ENCODE results near the gene OR6K6.
A peak's percentile ranks its signal among the peaks of the same experiment; 100 is the strongest.

Gene OR6K6, protein sequence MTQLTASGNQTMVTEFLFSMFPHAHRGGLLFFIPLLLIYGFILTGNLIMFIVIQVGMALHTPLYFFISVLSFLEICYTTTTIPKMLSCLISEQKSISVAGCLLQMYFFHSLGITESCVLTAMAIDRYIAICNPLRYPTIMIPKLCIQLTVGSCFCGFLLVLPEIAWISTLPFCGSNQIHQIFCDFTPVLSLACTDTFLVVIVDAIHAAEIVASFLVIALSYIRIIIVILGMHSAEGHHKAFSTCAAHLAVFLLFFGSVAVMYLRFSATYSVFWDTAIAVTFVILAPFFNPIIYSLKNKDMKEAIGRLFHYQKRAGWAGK

DNA sequence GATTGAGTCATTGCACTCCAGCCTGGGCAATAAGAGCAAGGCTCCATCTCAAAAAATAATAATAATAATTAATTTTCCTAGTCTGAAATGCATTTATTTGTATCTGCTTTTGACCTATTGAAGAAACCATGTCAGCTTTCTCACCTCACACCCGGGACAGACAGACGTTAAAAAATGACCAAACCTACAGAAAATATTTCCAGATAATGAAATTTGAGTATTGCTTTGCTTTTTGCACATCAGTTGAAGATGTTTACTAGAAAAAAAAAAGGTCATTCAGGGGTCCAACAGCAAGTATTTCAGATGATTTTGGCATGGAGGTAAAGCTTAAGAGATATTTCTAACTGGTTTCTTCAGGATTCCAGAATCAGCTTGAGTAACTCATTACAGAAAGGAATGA is at the start of gene OR6K6:
OR6K6 (plus strand) TSS at position 301 of the 400 bp plus-strand sequence. CDS start 168 bp downstream, outside the sequence.
- H3K36me3 Mint-ChIP-seq, result no peaks in the 10 kb centered on the region
- DNase-seq (ENCODE audit: low spot score in 2 of 2) (no peak), ATAC-seq (no peak)
- H3K4me3 Mint-ChIP-seq, result no peak within 1 kb of the TSS
- no peak within 1 kb of the TSS for H3K27ac Mint-ChIP-seq
- H3K4me1 Mint-ChIP-seq, result no peaks in the 10 kb centered on the region
- H3K9me3 Mint-ChIP-seq, result no peaks in the 10 kb centered on the region

- ATAC-seq, result no peak
- H3K9me3 Mint-ChIP-seq, result no peaks in the 10 kb centered on the region
- DNase-seq (ENCODE audit: low spot score in 2 of 2), result no peak
Measured at GRCh38 chr1:158706096-158706495, 48.4 kb upstream of the OR6K6 start.

GRCh38 chr1:158711098-158711497 is 43.4 kb upstream of the OR6K6 start:
- ATAC-seq (no peak), DNase-seq (ENCODE audit: low spot score in 2 of 2) (no peak)
- H3K4me1 Mint-ChIP-seq, result no peaks in the 10 kb centered on the region
- H3K9me3 Mint-ChIP-seq, result no peaks in the 10 kb centered on the region
- H3K36me3 Mint-ChIP-seq, result no peaks in the 10 kb centered on the region
- no peak overlapping the region for H3K4me3 Mint-ChIP-seq
- H3K27ac Mint-ChIP-seq, result no peak overlapping the region

More at GRCh38 chr1:158706096-158706495, 48.4 kb upstream of the OR6K6 start:
- no peaks in the 10 kb centered on the region for H3K36me3 Mint-ChIP-seq
- no peak overlapping the region for H3K4me3 Mint-ChIP-seq
- H3K27ac Mint-ChIP-seq, result no peak overlapping the region
- H3K4me1 Mint-ChIP-seq, result no peaks in the 10 kb centered on the region

- ATAC-seq, result no peak
- DNase-seq (ENCODE audit: low spot score in 2 of 2), result no peak
- no peak overlapping the region for H3K4me3 Mint-ChIP-seq
- H3K9me3 Mint-ChIP-seq, result no peaks in the 10 kb centered on the region
- H3K4me1 Mint-ChIP-seq, result no peaks in the 10 kb centered on the region
- no peaks in the 10 kb centered on the region for H3K36me3 Mint-ChIP-seq
- H3K27ac Mint-ChIP-seq, result no peak overlapping the region
Measured at GRCh38 chr1:158714754-158715153, 39.8 kb upstream of the OR6K6 start.

- Mint-ChIP-seq H3K9me3 (no peaks in the 10 kb centered on the region), H3K36me3 (no peaks in the 10 kb centered on the region), H3K27ac (no peak overlapping the region), H3K4me1 (no peaks in the 10 kb centered on the region), H3K4me3 (no peak overlapping the region)
- ATAC-seq, result peak; percentile 75
- DNase-seq (ENCODE audit: low spot score in 2 of 2), result no peak
Measured at GRCh38 chr1:158716335-158716734, 38.2 kb upstream of the OR6K6 start.

DNA sequence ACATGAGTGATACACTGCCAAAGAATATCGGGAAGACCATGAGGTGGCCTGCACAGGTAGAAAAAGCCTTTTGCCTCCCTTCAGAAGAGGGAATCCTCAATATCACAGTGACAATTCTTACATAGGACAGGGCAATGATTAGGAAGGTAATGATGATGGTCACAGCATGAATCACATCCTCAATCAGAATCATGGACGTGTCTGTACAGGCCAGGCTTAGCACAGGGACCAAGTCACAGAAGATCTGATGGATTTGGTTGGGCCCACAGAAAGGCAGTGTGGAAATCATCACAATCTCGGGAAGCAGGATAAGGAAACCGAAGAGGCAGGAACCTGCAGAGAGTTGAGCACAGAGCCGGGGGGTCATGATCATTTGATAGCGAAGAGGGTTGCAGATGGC is 37.2 kb upstream of the OR6K6 start:
- ATAC-seq (no peak), DNase-seq (ENCODE audit: low spot score in 2 of 2) (no peak)
- Mint-ChIP-seq H3K9me3 (no peaks in the 10 kb centered on the region), H3K4me3 (no peak overlapping the region), H3K4me1 (no peaks in the 10 kb centered on the region), H3K27ac (no peak overlapping the region), H3K36me3 (no peaks in the 10 kb centered on the region)

- Mint-ChIP-seq H3K9me3 (no peaks in the 10 kb centered on the region), H3K36me3 (no peaks in the 10 kb centered on the region), H3K27ac (no peak overlapping the region), H3K4me1 (no peaks in the 10 kb centered on the region), H3K4me3 (no peak overlapping the region)
- DNase-seq (ENCODE audit: low spot score in 2 of 2), result no peak
- no peak for ATAC-seq
Measured at GRCh38 chr1:158719664-158720063, 34.9 kb upstream of the OR6K6 start.

GRCh38 chr1:158720620-158721019 is 33.9 kb upstream of the OR6K6 start, which contains the start of gene OR6K3:
TSS of gene OR6K3 (minus strand) at chr1:158720720. CDS start at chr1:158718115, 2,605 bp downstream.
- H3K9me3 Mint-ChIP-seq, result no peaks in the 10 kb centered on the region

DNA sequence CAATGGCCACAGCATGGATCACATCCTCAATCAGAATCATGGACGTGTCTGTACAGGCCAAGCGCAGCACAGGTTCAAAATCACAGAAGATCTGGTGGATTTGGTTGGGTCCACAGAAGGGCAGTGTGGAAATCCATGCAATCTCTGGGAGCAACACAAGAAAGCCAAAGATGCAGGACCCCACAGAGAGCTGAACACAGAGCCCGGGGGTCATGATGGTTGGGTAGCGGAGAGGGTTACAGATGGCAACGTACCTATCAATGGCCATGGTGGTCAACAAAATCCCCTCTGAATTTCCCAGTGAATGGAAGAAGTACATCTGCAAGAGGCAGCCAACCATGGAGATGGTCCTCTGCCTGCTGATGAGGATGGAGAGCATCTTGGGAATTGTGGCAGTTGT is 30.1 kb upstream of the OR6K6 start:
- Mint-ChIP-seq H3K9me3 (no peaks in the 10 kb centered on the region), H3K4me3 (no peak overlapping the region), H3K4me1 (no peaks in the 10 kb centered on the region), H3K27ac (no peak overlapping the region), H3K36me3 (no peaks in the 10 kb centered on the region)
- no peak for ATAC-seq
- DNase-seq (ENCODE audit: low spot score in 2 of 2), result no peak

More at GRCh38 chr1:158720620-158721019, 33.9 kb upstream of the OR6K6 start, which contains the start of gene OR6K3:
- H3K4me3 Mint-ChIP-seq, result no peak within 1 kb of the TSS
- no peak within 1 kb of the TSS for H3K27ac Mint-ChIP-seq
- no peaks in the 10 kb centered on the region for H3K4me1 Mint-ChIP-seq
- ATAC-seq (no peak), DNase-seq (ENCODE audit: low spot score in 2 of 2) (no peak)
- H3K36me3 Mint-ChIP-seq, result no peaks in the 10 kb centered on the region

DNA sequence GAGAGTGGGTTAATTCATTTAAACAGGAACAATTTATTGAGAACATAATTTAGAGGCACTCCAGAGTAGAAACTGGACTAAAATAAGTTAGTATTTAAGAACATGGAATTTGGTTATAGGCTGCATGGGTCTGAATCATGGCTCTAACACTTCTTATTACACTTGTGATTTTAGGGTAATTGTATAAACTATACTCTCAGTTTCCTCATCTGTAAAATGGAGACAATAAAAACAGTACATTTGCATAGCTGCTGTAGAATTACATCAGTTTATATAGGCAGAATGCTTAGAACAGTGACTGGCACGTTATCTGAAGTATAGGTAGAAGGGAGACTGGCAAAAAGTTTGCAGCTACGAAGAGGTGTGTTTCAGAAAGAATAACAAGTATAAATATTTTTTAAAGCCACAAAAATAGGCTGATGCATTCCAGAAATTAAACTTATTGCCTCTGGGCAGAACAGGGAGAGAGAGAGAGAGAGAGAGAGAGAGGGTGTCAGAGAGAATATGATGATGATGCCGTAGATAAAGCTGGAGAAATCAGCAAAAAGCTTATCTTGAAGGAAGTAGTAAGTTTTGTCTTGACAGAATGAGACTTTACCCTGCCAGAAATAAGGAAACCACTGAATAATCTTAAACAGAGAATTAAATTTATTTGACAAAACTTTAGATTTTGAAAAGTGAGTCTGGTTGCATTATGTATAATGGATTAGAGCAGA is 25.9 kb upstream of the OR6K6 start:
- ATAC-seq, result no peak
- Mint-ChIP-seq H3K36me3 (no peaks in the 10 kb centered on the region), H3K9me3 (no peaks in the 10 kb centered on the region), H3K4me3 (no peak overlapping the region), H3K4me1 (no peaks in the 10 kb centered on the region), H3K27ac (no peak overlapping the region)
- DNase-seq (ENCODE audit: low spot score in 2 of 2), result no peak

GRCh38 chr1:158730453-158730852 is 24.1 kb upstream of the OR6K6 start:
- Mint-ChIP-seq H3K9me3 (no peaks in the 10 kb centered on the region), H3K36me3 (no peaks in the 10 kb centered on the region), H3K4me1 (no peaks in the 10 kb centered on the region), H3K4me3 (no peak overlapping the region), H3K27ac (no peak overlapping the region)
- DNase-seq (ENCODE audit: low spot score in 2 of 2) (no peak), ATAC-seq (no peak)

- Mint-ChIP-seq H3K4me3 (no peak overlapping the region), H3K36me3 (no peaks in the 10 kb centered on the region), H3K9me3 (no peaks in the 10 kb centered on the region), H3K27ac (no peak overlapping the region), H3K4me1 (no peaks in the 10 kb centered on the region)
- ATAC-seq (no peak), DNase-seq (ENCODE audit: low spot score in 2 of 2) (no peak)
Measured at GRCh38 chr1:158731707-158732106, 22.8 kb upstream of the OR6K6 start.

GRCh38 chr1:158732524-158732923 is 22.0 kb upstream of the OR6K6 start:
- no peak for ATAC-seq
- Mint-ChIP-seq H3K27ac (no peak overlapping the region), H3K4me1 (no peaks in the 10 kb centered on the region), H3K36me3 (no peaks in the 10 kb centered on the region), H3K4me3 (no peak overlapping the region), H3K9me3 (no peaks in the 10 kb centered on the region)
- DNase-seq (ENCODE audit: low spot score in 2 of 2), result no peak

GRCh38 chr1:158735848-158736247 is 18.7 kb upstream of the OR6K6 start:
- Mint-ChIP-seq H3K27ac (no peak overlapping the region), H3K36me3 (no peaks in the 10 kb centered on the region), H3K4me1 (no peaks in the 10 kb centered on the region), H3K4me3 (no peak overlapping the region), H3K9me3 (no peaks in the 10 kb centered on the region)
- no peak for DNase-seq (ENCODE audit: low spot score in 2 of 2)
- ATAC-seq, result no peak

DNA sequence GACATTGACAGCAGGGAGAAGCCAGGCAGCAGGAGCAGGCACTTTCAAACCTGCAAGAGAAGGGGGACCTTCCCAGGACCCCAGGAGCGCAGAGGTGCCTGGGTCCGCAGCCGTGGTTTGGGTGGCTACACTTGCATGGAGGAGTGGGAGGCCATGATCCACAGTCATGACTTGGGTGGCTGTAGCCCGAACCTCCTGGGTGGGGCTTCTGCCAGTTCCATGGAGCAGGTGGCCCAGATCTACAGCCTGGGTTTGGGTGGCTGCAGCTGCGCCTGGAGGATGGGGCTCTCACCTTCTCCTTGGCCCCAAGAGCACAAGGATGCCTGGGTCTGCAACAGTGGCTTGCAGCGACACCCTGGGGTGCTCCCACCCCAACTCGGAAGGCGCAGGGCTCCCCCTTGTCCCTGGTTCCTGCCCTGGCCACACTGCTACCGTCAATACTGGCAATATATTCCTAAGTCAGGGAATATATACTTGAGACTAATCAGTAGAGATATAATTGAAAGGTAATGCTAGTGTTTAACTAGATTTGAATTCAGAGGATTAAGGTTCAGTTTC is 2.3 kb upstream of the OR6K6 start:
- H3K36me3 Mint-ChIP-seq, result no peaks in the 10 kb centered on the region
- ATAC-seq (no peak), DNase-seq (ENCODE audit: low spot score in 2 of 2) (no peak)
- H3K27ac Mint-ChIP-seq, result no peak overlapping the region
- H3K4me3 Mint-ChIP-seq, result no peak overlapping the region
- H3K9me3 Mint-ChIP-seq, result no peaks in the 10 kb centered on the region
- H3K4me1 Mint-ChIP-seq, result no peaks in the 10 kb centered on the region

Data from stimulated activated effector memory CD8-positive, alpha-beta T cell treated with anti-CD3 and anti-CD28 coated beads, Interleukin-12 subunit alpha, Interleukin-12 subunit beta, amount 100 ng/mL, for 72 hours (primary cell).